ENCODE results near the gene HMOX2. TPM values are rescaled to one million over a fixed set of nuclear protein-coding genes. Genes with fewer than 3 reads are reported as not detected.

Gene HMOX2
- polyA plus RNA-seq, 10 donors, result 32.6 to 51.2 (median 38.7) TPM

GRCh38 chr16:4550591-4550990 is 74.4 kb downstream of the HMOX2 start:
- DNase-seq, result no peak

GRCh38 chr16:4552541-4552940 is 76.3 kb downstream of the HMOX2 start:
- DNase-seq, result peak in 1 of 3 donors; percentile 47

GRCh38 chr16:4556112-4556511 is 79.9 kb downstream of the HMOX2 start, which contains the start of gene C16orf96:
TSS of gene C16orf96 (plus strand) at chr16:4556340. CDS start at chr16:4556490, 150 bp downstream.
- no peak for DNase-seq

- DNase-seq, result no peak
Observed at GRCh38 chr16:4556580-4556979, 80.4 kb downstream of the HMOX2 start.

DNA sequence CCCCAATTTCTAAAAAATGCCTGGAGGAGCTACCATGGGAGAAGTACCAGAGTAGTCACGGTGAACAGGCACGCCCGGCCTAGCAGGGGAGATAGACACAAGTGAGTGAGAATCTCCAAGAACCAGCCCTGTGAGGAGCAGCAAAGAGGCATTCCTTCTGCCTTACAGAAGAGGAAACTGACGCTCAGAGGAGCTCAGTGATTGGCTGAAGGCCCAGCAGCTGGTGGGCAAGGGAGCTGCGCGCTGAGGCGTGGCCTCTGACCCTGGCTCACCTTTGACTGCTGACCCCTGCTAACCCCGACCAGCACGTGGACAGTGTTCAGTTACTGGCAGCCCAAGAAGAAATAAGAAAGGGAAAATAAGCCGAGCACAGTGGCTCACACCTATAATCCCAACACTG is 81.8 kb downstream of the HMOX2 start:
- DNase-seq, result no peak

Other genes starting within 250 kb of the HMOX2 start
- 100 to 1,000 TPM; 325 to 712 (median 510) TPM for gene SRL, start 234.3 kb upstream of the HMOX2 start, polyA plus RNA-seq (ENCODE audit: insufficient read length in 10 of 10)
- gene TFAP4, start 203.4 kb upstream of the HMOX2 start, polyA plus RNA-seq (ENCODE audit: insufficient read length in 10 of 10), result 10 to 100 TPM in 6 of 10 donors, 1 to 10 TPM in 4; 6.5 to 18.9 (median 10.4) TPM
- 10 to 100 TPM; 14.8 to 30.7 (median 22.6) TPM for gene GLIS2, start 160.3 kb upstream of the HMOX2 start, polyA plus RNA-seq (ENCODE audit: insufficient read length in 10 of 10)
- 10 to 100 TPM; 20.4 to 31.1 (median 22.2) TPM for gene PAM16, start 125.1 kb upstream of the HMOX2 start, polyA plus RNA-seq (ENCODE audit: insufficient read length in 10 of 10)
- 10 to 100 TPM in 8 of 10 donors, 1 to 10 TPM in 2; 9.5 to 26.6 (median 14.3) TPM for gene VASN, start 104.5 kb upstream of the HMOX2 start, polyA plus RNA-seq (ENCODE audit: insufficient read length in 10 of 10)
- 10 to 100 TPM; 16.0 to 30.4 (median 22.4) TPM for gene CORO7, start 59.8 kb upstream of the HMOX2 start, polyA plus RNA-seq (ENCODE audit: insufficient read length in 10 of 10)
- gene DNAJA3, start 50.5 kb upstream of the HMOX2 start, polyA plus RNA-seq (ENCODE audit: insufficient read length in 10 of 10), result 10 to 100 TPM; 24.2 to 32.7 (median 28.2) TPM
- gene NMRAL1, start 1.8 kb upstream of the HMOX2 start, polyA plus RNA-seq (ENCODE audit: insufficient read length in 10 of 10), result 10 to 100 TPM in 9 of 10 donors, 1 to 10 TPM in 1; 9.8 to 25.0 (median 14.1) TPM
- gene CDIP1, start 62.4 kb downstream of the HMOX2 start, polyA plus RNA-seq (ENCODE audit: insufficient read length in 10 of 10), result 10 to 100 TPM; 27.5 to 44.6 (median 37.6) TPM
- gene C16orf96, start 79.9 kb downstream of the HMOX2 start, polyA plus RNA-seq (ENCODE audit: insufficient read length in 10 of 10), result under 1 TPM; 0.14 to 0.76 (median 0.56) TPM
- 10 to 100 TPM; 12.5 to 22.3 (median 16.2) TPM for gene UBALD1, start 138.5 kb downstream of the HMOX2 start, polyA plus RNA-seq (ENCODE audit: insufficient read length in 10 of 10)
- gene MGRN1, start 148.4 kb downstream of the HMOX2 start, polyA plus RNA-seq (ENCODE audit: insufficient read length in 10 of 10), result 10 to 100 TPM; 30.9 to 42.7 (median 36.9) TPM
- 10 to 100 TPM; 15.9 to 28.0 (median 21.2) TPM for gene NUDT16L1, start 217.2 kb downstream of the HMOX2 start, polyA plus RNA-seq (ENCODE audit: insufficient read length in 10 of 10)

Data from muscle of back (tissue), 11 donors.